ENCODE results near the gene RARG. TPM values are rescaled to one million over a fixed set of nuclear protein-coding genes. Genes with fewer than 3 reads are reported as not detected.

The RARG gene
- total RNA-seq, 1 experiment from 2014 or later = 14.0 TPM

DNA sequence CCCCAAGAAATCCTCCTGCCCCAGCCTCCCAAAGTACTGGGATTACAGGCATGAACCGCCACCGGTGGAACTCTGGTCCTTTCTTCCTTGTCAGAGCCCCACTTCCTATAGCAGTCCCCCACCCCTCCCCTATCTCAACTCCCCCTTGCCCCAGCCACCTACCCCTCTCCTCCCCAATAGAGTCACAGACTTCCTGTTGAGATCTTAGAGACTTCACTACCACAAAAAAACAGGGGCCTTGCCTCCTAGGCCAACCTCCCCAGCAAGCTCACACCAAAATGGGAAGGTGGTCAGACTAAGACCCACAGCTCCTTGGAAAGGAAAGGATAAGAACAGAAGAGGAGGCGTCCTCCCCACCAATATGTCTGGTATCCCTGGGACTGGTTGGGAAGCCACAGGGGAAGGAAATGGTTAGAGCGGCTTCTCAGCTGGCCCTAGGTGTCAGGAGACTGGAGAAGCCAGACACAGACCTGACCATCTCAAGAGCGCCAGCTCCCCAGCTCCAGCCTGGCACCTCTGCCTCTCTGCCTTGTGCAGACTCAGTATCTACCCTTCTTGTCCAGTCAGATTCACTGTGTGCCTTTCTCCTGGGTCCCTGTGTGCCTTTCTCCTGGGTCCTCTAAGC lies 33.4 kb downstream of the RARG start:
- POLR2A ChIA-PET (ENCODE audit: low non-redundant PET) = no interaction called here
- no peaks in the 10 kb centered on the region for H3K9me3 ChIP-seq (ENCODE audit: low read depth, low read length, poor library complexity, severe bottlenecking)
- no TSS peak for BruUV-seq (replicated peaks)
- TF ChIP-seq, protein P1, sequence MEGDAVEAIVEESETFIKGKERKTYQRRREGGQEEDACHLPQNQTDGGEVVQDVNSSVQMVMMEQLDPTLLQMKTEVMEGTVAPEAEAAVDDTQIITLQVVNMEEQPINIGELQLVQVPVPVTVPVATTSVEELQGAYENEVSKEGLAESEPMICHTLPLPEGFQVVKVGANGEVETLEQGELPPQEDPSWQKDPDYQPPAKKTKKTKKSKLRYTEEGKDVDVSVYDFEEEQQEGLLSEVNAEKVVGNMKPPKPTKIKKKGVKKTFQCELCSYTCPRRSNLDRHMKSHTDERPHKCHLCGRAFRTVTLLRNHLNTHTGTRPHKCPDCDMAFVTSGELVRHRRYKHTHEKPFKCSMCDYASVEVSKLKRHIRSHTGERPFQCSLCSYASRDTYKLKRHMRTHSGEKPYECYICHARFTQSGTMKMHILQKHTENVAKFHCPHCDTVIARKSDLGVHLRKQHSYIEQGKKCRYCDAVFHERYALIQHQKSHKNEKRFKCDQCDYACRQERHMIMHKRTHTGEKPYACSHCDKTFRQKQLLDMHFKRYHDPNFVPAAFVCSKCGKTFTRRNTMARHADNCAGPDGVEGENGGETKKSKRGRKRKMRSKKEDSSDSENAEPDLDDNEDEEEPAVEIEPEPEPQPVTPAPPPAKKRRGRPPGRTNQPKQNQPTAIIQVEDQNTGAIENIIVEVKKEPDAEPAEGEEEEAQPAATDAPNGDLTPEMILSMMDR (conservative IDR thresholded peaks at IDR 0.05; ENCODE audit: low read depth, low read length) = no peak
- no peak for TF ChIP-seq EZH2 (IDR thresholded peaks at IDR 0.05; ENCODE audit: borderline replicate concordance, low read depth, low read length, poor library complexity, severe bottlenecking)
- CTCF ChIA-PET = interaction anchor here (1.1 to 2.3 kb wide), 2 partner anchors 15 to 151 kb away, joined by 6 to 8 read pairs; no protein-coding TSS in a partner anchor
- H3K27me3 ChIP-seq (replicated peaks; ENCODE audit: insufficient read depth, low read depth, low read length, poor library complexity) = no peaks in the 10 kb centered on the region
- DNase-seq (ENCODE audit: low spot score) = no peak
- H3K27ac ChIP-seq (ENCODE audit: low read depth, low read length, poor library complexity, severe bottlenecking) = no peak overlapping the region
- no peaks in the 10 kb centered on the region for H3K36me3 ChIP-seq (ENCODE audit: insufficient read depth, low read length, poor library complexity, severe bottlenecking)
- intact Hi-C loops (cut with micrococcal nuclease; ENCODE audit: unreplicated experiment) = no loop called here
- no peak overlapping the region for H3K4me3 ChIP-seq (ENCODE audit: low read depth, low read length, poor library complexity, severe bottlenecking)
- no peaks in the 10 kb centered on the region for H3K4me1 ChIP-seq (ENCODE audit: insufficient read depth, low read length, poor library complexity, severe bottlenecking)

DNA sequence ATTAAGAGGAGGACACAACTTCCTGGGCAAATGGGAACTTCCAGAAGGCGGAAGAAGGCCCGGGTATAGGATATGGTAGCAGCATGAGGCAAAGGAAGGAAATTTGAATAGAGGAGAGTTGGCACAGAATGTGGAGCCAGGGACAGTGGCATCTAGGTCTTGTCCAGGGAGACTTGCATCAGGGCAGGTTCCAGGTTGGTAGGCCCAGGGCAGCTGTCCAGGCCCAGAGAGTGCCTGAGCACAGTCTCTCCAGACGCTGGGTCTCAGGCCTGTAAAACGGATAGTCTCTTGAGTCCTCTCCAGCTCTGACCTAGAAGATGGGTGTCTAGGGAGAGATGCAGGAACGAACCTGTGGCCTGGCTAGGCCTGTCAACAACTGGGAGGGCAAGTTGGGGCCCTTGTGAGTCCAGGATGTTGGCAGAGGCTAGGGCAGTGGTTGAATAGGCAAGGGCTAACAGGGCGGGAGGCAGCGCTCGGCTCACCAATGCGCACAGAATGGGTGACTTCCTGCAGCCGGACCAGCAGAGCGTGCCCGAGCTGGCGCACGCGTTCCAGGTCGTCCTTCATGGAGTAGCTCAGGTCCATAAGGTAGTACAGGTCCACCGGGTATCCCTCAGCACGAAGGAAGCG lies 34.9 kb downstream of the RARG start:
- H3K4me1 ChIP-seq (ENCODE audit: insufficient read depth, low read length, poor library complexity, severe bottlenecking) = no peaks in the 10 kb centered on the region
- no TSS peak for BruUV-seq (replicated peaks)
- H3K9me3 ChIP-seq (ENCODE audit: low read depth, low read length, poor library complexity, severe bottlenecking) = no peaks in the 10 kb centered on the region
- ChIA-PET POLR2A (ENCODE audit: low non-redundant PET) (no interaction called here), CTCF (interaction anchor here (0.5 to 2.3 kb wide), 5 partner anchors 17 to 132 kb away, joined by 3 to 14 read pairs (median 8); no protein-coding TSS in a partner anchor)
- intact Hi-C loops (cut with micrococcal nuclease; ENCODE audit: unreplicated experiment) = no loop called here
- no peak for DNase-seq (ENCODE audit: low spot score)
- H3K4me3 ChIP-seq (ENCODE audit: low read depth, low read length, poor library complexity, severe bottlenecking) = no peak overlapping the region
- no peaks in the 10 kb centered on the region for H3K27me3 ChIP-seq (replicated peaks; ENCODE audit: insufficient read depth, low read depth, low read length, poor library complexity)
- no peak overlapping the region for H3K27ac ChIP-seq (ENCODE audit: low read depth, low read length, poor library complexity, severe bottlenecking)
- TF ChIP-seq, protein P1 (conservative IDR thresholded peaks at IDR 0.05; ENCODE audit: low read depth, low read length) = no peak
- TF ChIP-seq EZH2 (IDR thresholded peaks at IDR 0.05; ENCODE audit: borderline replicate concordance, low read depth, low read length, poor library complexity, severe bottlenecking) = no peak
- H3K36me3 ChIP-seq (ENCODE audit: insufficient read depth, low read length, poor library complexity, severe bottlenecking) = no peaks in the 10 kb centered on the region

DNA sequence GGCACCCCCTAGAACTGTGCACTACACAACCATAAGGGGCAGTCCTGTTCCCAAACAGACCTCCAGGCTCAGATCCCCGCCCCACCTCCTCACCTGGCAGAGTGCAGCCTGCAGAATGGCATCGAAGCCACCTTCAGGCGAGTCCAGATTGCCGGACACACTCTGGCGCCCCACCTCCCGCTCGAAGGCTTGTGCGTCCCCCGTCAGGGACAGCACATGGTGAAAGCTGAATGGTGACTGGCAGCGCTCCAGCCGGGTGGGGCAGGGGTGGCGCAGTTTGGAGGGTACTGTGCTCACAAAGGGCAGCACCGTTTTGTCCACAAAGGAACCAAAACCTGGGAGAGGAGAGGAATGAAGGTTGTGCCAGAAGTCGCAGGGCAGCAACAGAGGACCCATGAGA lies 35.5 kb downstream of the RARG start:
- H3K27me3 ChIP-seq (replicated peaks; ENCODE audit: insufficient read depth, low read depth, low read length, poor library complexity) = no peaks in the 10 kb centered on the region
- no TSS peak for BruUV-seq (replicated peaks)

More for the DNA sequence above, 35.5 kb downstream of the RARG start:
- no peak for DNase-seq (ENCODE audit: low spot score)
- H3K9me3 ChIP-seq (ENCODE audit: low read depth, low read length, poor library complexity, severe bottlenecking) = no peaks in the 10 kb centered on the region
- H3K4me1 ChIP-seq (ENCODE audit: insufficient read depth, low read length, poor library complexity, severe bottlenecking) = no peaks in the 10 kb centered on the region
- no peak for TF ChIP-seq EZH2 (IDR thresholded peaks at IDR 0.05; ENCODE audit: borderline replicate concordance, low read depth, low read length, poor library complexity, severe bottlenecking)
- TF ChIP-seq, protein P1 (conservative IDR thresholded peaks at IDR 0.05; ENCODE audit: low read depth, low read length) = no peak
- POLR2A ChIA-PET (ENCODE audit: low non-redundant PET) = no interaction called here
- H3K36me3 ChIP-seq (ENCODE audit: insufficient read depth, low read length, poor library complexity, severe bottlenecking) = no peaks in the 10 kb centered on the region
- intact Hi-C loops (cut with micrococcal nuclease; ENCODE audit: unreplicated experiment) = no loop called here
- no peak overlapping the region for H3K4me3 ChIP-seq (ENCODE audit: low read depth, low read length, poor library complexity, severe bottlenecking)
- H3K27ac ChIP-seq (ENCODE audit: low read depth, low read length, poor library complexity, severe bottlenecking) = no peak overlapping the region
- CTCF ChIA-PET = interaction anchor here (1.7 kb wide), 1 partner anchor 131 kb away, joined by 14 read pairs; no protein-coding TSS in a partner anchor
